ENCODE results near the gene CSRP1. TPM values are rescaled to one million over a fixed set of nuclear protein-coding genes. Genes with fewer than 3 reads are reported as not detected.

The CSRP1 gene
- polyA plus RNA-seq, 1 donor from 2014 or later = 4.2 TPM

GRCh38 chr1:201491896-201492511, 14.9 kb downstream of the CSRP1 start:
- Histone ChIP-seq H3K27me3 (ENCODE audit: insufficient read depth, low read depth, low read length) (no peaks in the 10 kb centered on the region), H3K9ac (ENCODE audit: low read length) (no peak overlapping the region), H3K79me2 (replicated peaks; ENCODE audit: insufficient read depth, low read length) (no peaks in the 10 kb centered on the region), H3K9me3 (ENCODE audit: low read length) (no peaks in the 10 kb centered on the region), H4K20me1 (ENCODE audit: insufficient read depth) (no peaks in the 10 kb centered on the region), H3K4me2 (ENCODE audit: low read length) (no peak overlapping the region), H3K9me2 (ENCODE audit: insufficient read depth, low read length) (no peaks in the 10 kb centered on the region), H3K4me3 (ENCODE audit: low read length) (no peak overlapping the region), H2AFZ (ENCODE audit: low read depth, low read length) (no peak overlapping the region), H3K36me3 (ENCODE audit: insufficient read depth, low read length) (no peaks in the 10 kb centered on the region), H3K27ac (ENCODE audit: low read length) (no peak overlapping the region), H3F3A (ENCODE audit: insufficient read depth, low read length, poor library complexity, severe bottlenecking) (no peaks in the 10 kb centered on the region)
- TF ChIP-seq TAF1 (IDR thresholded peaks at IDR 0.05; ENCODE audit: low read depth) (no peak), MXI1 (conservative IDR thresholded peaks at IDR 0.05; ENCODE audit: poor library complexity, severe bottlenecking) (no peak), CTCF (IDR thresholded peaks at IDR 0.05; ENCODE audit: poor library complexity, severe bottlenecking) (no peak), SMC3 (conservative IDR thresholded peaks at IDR 0.05; ENCODE audit: poor library complexity) (no peak), POLR2AphosphoS5 (IDR thresholded peaks at IDR 0.05) (no peak), EZH2 (IDR thresholded peaks at IDR 0.05; ENCODE audit: borderline replicate concordance, insufficient read depth, low read length, poor library complexity, severe bottlenecking) (no peak), EP300 (conservative IDR thresholded peaks at IDR 0.05; ENCODE audit: poor library complexity, severe bottlenecking) (no peak), RAD21 (conservative IDR thresholded peaks at IDR 0.05) (no peak)
- TF ChIP-seq, protein P1, sequence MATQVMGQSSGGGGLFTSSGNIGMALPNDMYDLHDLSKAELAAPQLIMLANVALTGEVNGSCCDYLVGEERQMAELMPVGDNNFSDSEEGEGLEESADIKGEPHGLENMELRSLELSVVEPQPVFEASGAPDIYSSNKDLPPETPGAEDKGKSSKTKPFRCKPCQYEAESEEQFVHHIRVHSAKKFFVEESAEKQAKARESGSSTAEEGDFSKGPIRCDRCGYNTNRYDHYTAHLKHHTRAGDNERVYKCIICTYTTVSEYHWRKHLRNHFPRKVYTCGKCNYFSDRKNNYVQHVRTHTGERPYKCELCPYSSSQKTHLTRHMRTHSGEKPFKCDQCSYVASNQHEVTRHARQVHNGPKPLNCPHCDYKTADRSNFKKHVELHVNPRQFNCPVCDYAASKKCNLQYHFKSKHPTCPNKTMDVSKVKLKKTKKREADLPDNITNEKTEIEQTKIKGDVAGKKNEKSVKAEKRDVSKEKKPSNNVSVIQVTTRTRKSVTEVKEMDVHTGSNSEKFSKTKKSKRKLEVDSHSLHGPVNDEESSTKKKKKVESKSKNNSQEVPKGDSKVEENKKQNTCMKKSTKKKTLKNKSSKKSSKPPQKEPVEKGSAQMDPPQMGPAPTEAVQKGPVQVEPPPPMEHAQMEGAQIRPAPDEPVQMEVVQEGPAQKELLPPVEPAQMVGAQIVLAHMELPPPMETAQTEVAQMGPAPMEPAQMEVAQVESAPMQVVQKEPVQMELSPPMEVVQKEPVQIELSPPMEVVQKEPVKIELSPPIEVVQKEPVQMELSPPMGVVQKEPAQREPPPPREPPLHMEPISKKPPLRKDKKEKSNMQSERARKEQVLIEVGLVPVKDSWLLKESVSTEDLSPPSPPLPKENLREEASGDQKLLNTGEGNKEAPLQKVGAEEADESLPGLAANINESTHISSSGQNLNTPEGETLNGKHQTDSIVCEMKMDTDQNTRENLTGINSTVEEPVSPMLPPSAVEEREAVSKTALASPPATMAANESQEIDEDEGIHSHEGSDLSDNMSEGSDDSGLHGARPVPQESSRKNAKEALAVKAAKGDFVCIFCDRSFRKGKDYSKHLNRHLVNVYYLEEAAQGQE (IDR thresholded peaks at IDR 0.05; ENCODE audit: borderline replicate concordance) = no peak

GRCh38 chr1:201490708-201491131, 16.2 kb downstream of the CSRP1 start:
- Histone ChIP-seq H3F3A (ENCODE audit: insufficient read depth, low read length, poor library complexity, severe bottlenecking) (no peaks in the 10 kb centered on the region), H3K27me3 (ENCODE audit: insufficient read depth, low read depth, low read length) (no peaks in the 10 kb centered on the region), H3K36me3 (ENCODE audit: insufficient read depth, low read length) (no peaks in the 10 kb centered on the region), H3K9ac (ENCODE audit: low read length) (no peak overlapping the region), H2AFZ (ENCODE audit: low read depth, low read length) (no peak overlapping the region), H3K27ac (ENCODE audit: low read length) (no peak overlapping the region), H3K4me2 (ENCODE audit: low read length) (no peak overlapping the region), H3K79me2 (replicated peaks; ENCODE audit: insufficient read depth, low read length) (no peaks in the 10 kb centered on the region), H3K4me3 (ENCODE audit: low read length) (no peak overlapping the region), H3K9me3 (ENCODE audit: low read length) (no peaks in the 10 kb centered on the region), H3K9me2 (ENCODE audit: insufficient read depth, low read length) (no peaks in the 10 kb centered on the region), H4K20me1 (ENCODE audit: insufficient read depth) (no peaks in the 10 kb centered on the region)
- TF ChIP-seq EP300 (conservative IDR thresholded peaks at IDR 0.05; ENCODE audit: poor library complexity, severe bottlenecking) (no peak), CTCF (IDR thresholded peaks at IDR 0.05; ENCODE audit: poor library complexity, severe bottlenecking) (no peak), RAD21 (conservative IDR thresholded peaks at IDR 0.05) (no peak), MXI1 (conservative IDR thresholded peaks at IDR 0.05; ENCODE audit: poor library complexity, severe bottlenecking) (no peak), SMC3 (conservative IDR thresholded peaks at IDR 0.05; ENCODE audit: poor library complexity) (no peak), TAF1 (IDR thresholded peaks at IDR 0.05; ENCODE audit: low read depth) (no peak), EZH2 (IDR thresholded peaks at IDR 0.05; ENCODE audit: borderline replicate concordance, insufficient read depth, low read length, poor library complexity, severe bottlenecking) (no peak), POLR2AphosphoS5 (IDR thresholded peaks at IDR 0.05) (no peak)
- TF ChIP-seq, protein P1 (IDR thresholded peaks at IDR 0.05; ENCODE audit: borderline replicate concordance) = no peak
